Loucy (cell line): ENCODE results near the gene LYPLAL1.

Experiments
- H2AFZ ChIP-seq: fragments of 200-600 bp; sonication (generic); 2 replicates; pipeline ENCODE4 v1.6.0; 2016; ENCODE audit warnings: antibody characterized with exemption, mild to moderate bottlenecking, low read length, moderate library complexity
- H3F3A ChIP-seq: fragments of 200-600 bp; 2 replicates; pipeline ENCODE4 v1.6.0; 2016; ENCODE audit warnings: antibody characterized with exemption, low read depth, mild to moderate bottlenecking
- H3K27me3 ChIP-seq: fragments of 200-600 bp; sonication (generic); 2 replicates; pipeline ENCODE4 v1.6.1; 2014; ENCODE audit warnings: low read length, mild to moderate bottlenecking; ENCODE audit not compliant: insufficient read depth, poor library complexity, severe bottlenecking
- H3K36me3 ChIP-seq: fragments of 200-600 bp; sonication (generic); 2 replicates; pipeline ENCODE4 v1.6.1; 2016; ENCODE audit warnings: low read length; ENCODE audit not compliant: insufficient read depth
- H3K4me1 ChIP-seq: fragments of 200-600 bp; sonication (generic); 2 replicates; pipeline ENCODE4 v1.5.1; 2014; ENCODE audit warnings: low read length, mild to moderate bottlenecking; ENCODE audit not compliant: insufficient read depth, poor library complexity, severe bottlenecking
- H3K4me2 ChIP-seq: fragments of 200-600 bp; sonication (generic); 2 replicates; pipeline ENCODE4 v1.6.0; 2014; ENCODE audit warnings: antibody characterized with exemption, low read length, low read depth, mild to moderate bottlenecking; ENCODE audit not compliant: poor library complexity, severe bottlenecking
- H3K4me3 ChIP-seq: fragments of 200-600 bp; sonication (generic); 2 replicates; pipeline ENCODE4 v1.5.1; 2014; ENCODE audit warnings: low read length, mild to moderate bottlenecking, mixed read lengths; ENCODE audit not compliant: poor library complexity, severe bottlenecking
- H3K79me2 ChIP-seq: fragments of 200-600 bp; sonication (generic); 2 replicates; pipeline ENCODE4 v1.6.1; 2014; ENCODE audit warnings: low read length; ENCODE audit not compliant: insufficient read depth
- H3K9ac ChIP-seq: fragments of 200-600 bp; sonication (generic); 2 replicates; pipeline ENCODE4 v1.6.0; 2014; ENCODE audit warnings: mild to moderate bottlenecking, low read depth, low read length, moderate library complexity; ENCODE audit not compliant: poor library complexity, severe bottlenecking
- H3K9me2 ChIP-seq: fragments of 200-600 bp; sonication (generic); replicated peaks from 2 replicates; pipeline ENCODE4 v1.6.1; 2016; ENCODE audit warnings: low read depth, low read length, mixed read lengths
- H3K9me3 ChIP-seq: fragments of 200-600 bp; sonication (generic); 2 replicates; pipeline ENCODE4 v1.6.1; 2014; ENCODE audit warnings: mild to moderate bottlenecking, antibody characterized with exemption, low read length, low read depth; ENCODE audit not compliant: insufficient read depth
- H4K20me1 ChIP-seq: fragments of 200-600 bp; sonication (generic); 2 replicates; pipeline ENCODE4 v1.6.0; 2014; ENCODE audit warnings: antibody characterized with exemption, low read length, mild to moderate bottlenecking; ENCODE audit not compliant: insufficient read depth, poor library complexity, severe bottlenecking
- CTCF ChIP-seq: fragments of 200-600 bp; sonication (generic); conservative IDR thresholded peaks from 2 replicates; pipeline ENCODE4 v1.5.1; 2014; ENCODE audit warnings: mild to moderate bottlenecking, antibody characterized with exemption, low read length
- EZH2phosphoT487 ChIP-seq: fragments of 200-600 bp; IDR thresholded peaks from 2 replicates; pipeline ENCODE4 v1.6.1; 2018; ENCODE audit warnings: antibody characterized with exemption, mild to moderate bottlenecking, moderate library complexity, borderline replicate concordance

Gene LYPLAL1

DNA sequence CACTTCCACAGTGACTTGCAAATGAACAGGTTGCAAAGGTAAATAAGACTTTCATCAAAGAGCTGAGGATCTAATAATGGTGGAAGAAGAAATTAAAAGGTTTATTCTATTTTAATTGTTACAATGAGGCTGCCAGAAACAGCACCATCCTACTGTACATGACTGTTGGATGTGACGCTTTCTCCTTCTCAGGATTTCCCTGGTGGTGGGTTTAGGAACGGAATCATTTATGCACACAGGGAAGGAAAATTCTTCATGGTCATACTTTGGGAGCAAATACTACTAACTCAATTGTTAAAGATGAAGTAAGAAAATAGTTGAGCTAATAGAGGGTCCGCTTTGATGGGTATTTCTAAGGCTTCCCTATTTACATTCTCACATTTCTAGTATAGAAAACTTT lies 22.2 kb upstream of the LYPLAL1 start:
- Histone ChIP-seq H3K4me1 (no peaks in the 10 kb centered on the region), H4K20me1 (no peaks in the 10 kb centered on the region), H3F3A (no peaks in the 10 kb centered on the region), H2AFZ (no peak overlapping the region), H3K9ac (no peak overlapping the region), H3K4me2 (no peak overlapping the region), H3K36me3 (no peaks in the 10 kb centered on the region), H3K4me3 (no peak overlapping the region), H3K79me2 (no peaks in the 10 kb centered on the region), H3K27me3 (no peaks in the 10 kb centered on the region), H3K9me3 (no peaks in the 10 kb centered on the region), H3K9me2 (no peaks in the 10 kb centered on the region)
- TF ChIP-seq CTCF, result no peak
- no peak for TF ChIP-seq EZH2phosphoT487

- Histone ChIP-seq H4K20me1 (no peaks in the 10 kb centered on the region), H3K4me3 (no peak overlapping the region), H3K27me3 (no peaks in the 10 kb centered on the region), H3K9me2 (no peaks in the 10 kb centered on the region), H3F3A (no peaks in the 10 kb centered on the region), H3K9me3 (no peaks in the 10 kb centered on the region), H3K36me3 (no peaks in the 10 kb centered on the region), H2AFZ (no peak overlapping the region), H3K4me1 (no peaks in the 10 kb centered on the region), H3K4me2 (no peak overlapping the region), H3K79me2 (no peaks in the 10 kb centered on the region), H3K9ac (no peak overlapping the region)
- TF ChIP-seq CTCF (no peak), EZH2phosphoT487 (no peak)
Observed at GRCh38 chr1:219152751-219153150, 20.9 kb upstream of the LYPLAL1 start.

GRCh38 chr1:219153723-219154122 lies 20.0 kb upstream of the LYPLAL1 start:
- H4K20me1 ChIP-seq, result no peaks in the 10 kb centered on the region
- no peak overlapping the region for H3K4me3 ChIP-seq
- no peaks in the 10 kb centered on the region for H3K27me3 ChIP-seq
- no peaks in the 10 kb centered on the region for H3K79me2 ChIP-seq
- TF ChIP-seq EZH2phosphoT487, result no peak
- no peak for TF ChIP-seq CTCF
- no peaks in the 10 kb centered on the region for H3K36me3 ChIP-seq
- H3K4me2 ChIP-seq, result no peak overlapping the region
- no peak overlapping the region for H2AFZ ChIP-seq
- H3K4me1 ChIP-seq, result no peaks in the 10 kb centered on the region
- no peaks in the 10 kb centered on the region for H3K9me2 ChIP-seq
- no peak overlapping the region for H3K9ac ChIP-seq
- no peaks in the 10 kb centered on the region for H3F3A ChIP-seq
- H3K9me3 ChIP-seq, result no peaks in the 10 kb centered on the region
